GM12801 (cell line): Measurements from ENCODE around the gene ARID5B.

Experiments used
- TF ChIP-seq, protein P1 (sequence below): IDR thresholded peaks from one replicate; pipeline ENCODE4 v1.5.1; 2011; ENCODE audit warnings: control low read depth; ENCODE audit not compliant: insufficient read length; ENCODE audit errors: extremely low read depth

Gene ARID5B

GRCh38 chr10:61959814-61960213 is 58.3 kb downstream of the ARID5B start:
- TF ChIP-seq, protein P1, sequence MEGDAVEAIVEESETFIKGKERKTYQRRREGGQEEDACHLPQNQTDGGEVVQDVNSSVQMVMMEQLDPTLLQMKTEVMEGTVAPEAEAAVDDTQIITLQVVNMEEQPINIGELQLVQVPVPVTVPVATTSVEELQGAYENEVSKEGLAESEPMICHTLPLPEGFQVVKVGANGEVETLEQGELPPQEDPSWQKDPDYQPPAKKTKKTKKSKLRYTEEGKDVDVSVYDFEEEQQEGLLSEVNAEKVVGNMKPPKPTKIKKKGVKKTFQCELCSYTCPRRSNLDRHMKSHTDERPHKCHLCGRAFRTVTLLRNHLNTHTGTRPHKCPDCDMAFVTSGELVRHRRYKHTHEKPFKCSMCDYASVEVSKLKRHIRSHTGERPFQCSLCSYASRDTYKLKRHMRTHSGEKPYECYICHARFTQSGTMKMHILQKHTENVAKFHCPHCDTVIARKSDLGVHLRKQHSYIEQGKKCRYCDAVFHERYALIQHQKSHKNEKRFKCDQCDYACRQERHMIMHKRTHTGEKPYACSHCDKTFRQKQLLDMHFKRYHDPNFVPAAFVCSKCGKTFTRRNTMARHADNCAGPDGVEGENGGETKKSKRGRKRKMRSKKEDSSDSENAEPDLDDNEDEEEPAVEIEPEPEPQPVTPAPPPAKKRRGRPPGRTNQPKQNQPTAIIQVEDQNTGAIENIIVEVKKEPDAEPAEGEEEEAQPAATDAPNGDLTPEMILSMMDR: no peak

GRCh38 chr10:61960396-61961120 is 59.1 kb downstream of the ARID5B start:
- TF ChIP-seq, protein P1: no peak

DNA sequence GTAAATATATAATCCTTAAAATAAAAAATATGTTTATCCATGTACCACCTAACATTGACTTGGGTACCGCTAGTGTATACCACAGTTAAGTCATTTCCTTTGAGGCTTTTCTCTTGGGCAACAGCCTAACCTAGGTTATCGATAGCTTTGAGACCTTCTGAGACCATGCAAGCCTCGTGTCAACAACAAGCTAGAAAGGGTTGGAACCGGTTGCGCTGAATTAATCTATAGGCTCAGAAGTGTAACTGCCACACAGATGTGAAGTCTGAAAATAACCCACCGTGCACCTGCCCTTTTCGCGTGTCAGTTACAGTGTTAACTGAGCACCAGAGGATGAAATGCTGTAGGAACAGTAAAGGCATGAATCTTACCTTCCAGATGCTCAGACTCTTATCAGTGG is 59.8 kb downstream of the ARID5B start:
- TF ChIP-seq, protein P1: no peak

- TF ChIP-seq, protein P1: no peak
Observed at GRCh38 chr10:61962971-61963370, 61.5 kb downstream of the ARID5B start.

GRCh38 chr10:61963669-61964058 is 62.2 kb downstream of the ARID5B start:
- TF ChIP-seq, protein P1: no peak

- TF ChIP-seq, protein P1: no peak
Observed at GRCh38 chr10:61964059-61964709, 62.7 kb downstream of the ARID5B start.

DNA sequence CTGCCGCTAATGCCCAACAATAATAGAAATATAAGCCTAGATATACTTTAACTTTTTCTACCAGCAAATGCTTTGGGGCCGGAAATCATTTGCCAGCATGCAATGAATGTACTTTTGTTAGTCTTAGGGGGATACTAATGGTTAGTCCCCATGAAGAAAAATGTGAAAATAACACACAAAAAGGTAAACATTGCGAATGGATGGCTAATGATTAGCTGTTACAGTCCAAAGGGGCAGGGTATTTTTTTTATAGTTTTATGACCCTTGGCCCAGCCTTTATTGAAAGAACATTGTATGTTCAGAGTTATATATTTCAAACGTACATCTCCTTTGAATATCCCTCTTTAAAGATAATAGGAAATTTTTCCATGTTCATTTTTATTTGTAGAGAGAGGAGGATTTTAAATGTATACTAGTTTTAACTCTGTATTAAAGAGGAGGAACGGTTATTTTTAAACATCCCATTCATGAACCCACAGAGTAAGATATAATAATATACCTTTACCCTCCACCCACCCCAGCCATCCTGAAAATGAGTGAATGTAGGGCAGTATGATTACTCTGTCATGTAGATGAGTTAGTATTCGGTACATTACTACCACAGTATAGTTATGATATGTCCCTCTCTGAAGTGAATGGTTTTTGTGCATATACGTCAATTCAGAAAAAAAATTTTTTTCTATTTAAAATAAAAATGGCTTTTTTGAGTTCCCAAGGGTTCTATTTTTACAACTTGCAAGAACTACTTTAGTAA is 63.6 kb downstream of the ARID5B start:
- TF ChIP-seq, protein P1: no peak
